ENCODE data around the gene COPA.

DNA sequence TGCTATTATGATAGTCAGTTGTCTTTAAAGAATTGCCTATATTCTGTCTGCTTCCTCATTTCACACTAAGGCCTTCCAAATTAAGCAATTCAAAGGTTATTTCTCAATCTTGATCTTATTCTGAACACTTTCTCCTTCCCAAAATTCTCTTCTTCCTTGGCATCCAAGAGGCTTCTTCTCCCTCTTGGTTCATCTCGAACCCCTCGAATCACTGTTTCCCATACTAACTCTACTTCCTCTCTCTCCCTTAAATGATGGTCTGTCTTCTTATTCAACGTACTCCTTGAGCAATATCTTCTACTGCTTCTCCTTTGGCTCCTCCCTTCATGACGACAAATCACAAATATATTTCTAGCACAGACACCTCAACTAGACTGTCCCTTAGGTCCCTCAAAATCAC, 4.5 kb downstream of the COPA start:
- TF ChIP-seq RCOR1 (IDR thresholded peaks at IDR 0.05; ENCODE audit: low read length), result no peak
- TF ChIP-seq, protein P1, sequence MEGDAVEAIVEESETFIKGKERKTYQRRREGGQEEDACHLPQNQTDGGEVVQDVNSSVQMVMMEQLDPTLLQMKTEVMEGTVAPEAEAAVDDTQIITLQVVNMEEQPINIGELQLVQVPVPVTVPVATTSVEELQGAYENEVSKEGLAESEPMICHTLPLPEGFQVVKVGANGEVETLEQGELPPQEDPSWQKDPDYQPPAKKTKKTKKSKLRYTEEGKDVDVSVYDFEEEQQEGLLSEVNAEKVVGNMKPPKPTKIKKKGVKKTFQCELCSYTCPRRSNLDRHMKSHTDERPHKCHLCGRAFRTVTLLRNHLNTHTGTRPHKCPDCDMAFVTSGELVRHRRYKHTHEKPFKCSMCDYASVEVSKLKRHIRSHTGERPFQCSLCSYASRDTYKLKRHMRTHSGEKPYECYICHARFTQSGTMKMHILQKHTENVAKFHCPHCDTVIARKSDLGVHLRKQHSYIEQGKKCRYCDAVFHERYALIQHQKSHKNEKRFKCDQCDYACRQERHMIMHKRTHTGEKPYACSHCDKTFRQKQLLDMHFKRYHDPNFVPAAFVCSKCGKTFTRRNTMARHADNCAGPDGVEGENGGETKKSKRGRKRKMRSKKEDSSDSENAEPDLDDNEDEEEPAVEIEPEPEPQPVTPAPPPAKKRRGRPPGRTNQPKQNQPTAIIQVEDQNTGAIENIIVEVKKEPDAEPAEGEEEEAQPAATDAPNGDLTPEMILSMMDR (IDR thresholded peaks at IDR 0.05), result no peak
- TF ChIP-seq, protein P2, sequence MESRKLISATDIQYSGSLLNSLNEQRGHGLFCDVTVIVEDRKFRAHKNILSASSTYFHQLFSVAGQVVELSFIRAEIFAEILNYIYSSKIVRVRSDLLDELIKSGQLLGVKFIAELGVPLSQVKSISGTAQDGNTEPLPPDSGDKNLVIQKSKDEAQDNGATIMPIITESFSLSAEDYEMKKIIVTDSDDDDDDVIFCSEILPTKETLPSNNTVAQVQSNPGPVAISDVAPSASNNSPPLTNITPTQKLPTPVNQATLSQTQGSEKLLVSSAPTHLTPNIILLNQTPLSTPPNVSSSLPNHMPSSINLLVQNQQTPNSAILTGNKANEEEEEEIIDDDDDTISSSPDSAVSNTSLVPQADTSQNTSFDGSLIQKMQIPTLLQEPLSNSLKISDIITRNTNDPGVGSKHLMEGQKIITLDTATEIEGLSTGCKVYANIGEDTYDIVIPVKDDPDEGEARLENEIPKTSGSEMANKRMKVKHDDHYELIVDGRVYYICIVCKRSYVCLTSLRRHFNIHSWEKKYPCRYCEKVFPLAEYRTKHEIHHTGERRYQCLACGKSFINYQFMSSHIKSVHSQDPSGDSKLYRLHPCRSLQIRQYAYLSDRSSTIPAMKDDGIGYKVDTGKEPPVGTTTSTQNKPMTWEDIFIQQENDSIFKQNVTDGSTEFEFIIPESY (IDR thresholded peaks at IDR 0.05; ENCODE audit: borderline replicate concordance, low read depth), result no peak
- TF ChIP-seq, protein P3, sequence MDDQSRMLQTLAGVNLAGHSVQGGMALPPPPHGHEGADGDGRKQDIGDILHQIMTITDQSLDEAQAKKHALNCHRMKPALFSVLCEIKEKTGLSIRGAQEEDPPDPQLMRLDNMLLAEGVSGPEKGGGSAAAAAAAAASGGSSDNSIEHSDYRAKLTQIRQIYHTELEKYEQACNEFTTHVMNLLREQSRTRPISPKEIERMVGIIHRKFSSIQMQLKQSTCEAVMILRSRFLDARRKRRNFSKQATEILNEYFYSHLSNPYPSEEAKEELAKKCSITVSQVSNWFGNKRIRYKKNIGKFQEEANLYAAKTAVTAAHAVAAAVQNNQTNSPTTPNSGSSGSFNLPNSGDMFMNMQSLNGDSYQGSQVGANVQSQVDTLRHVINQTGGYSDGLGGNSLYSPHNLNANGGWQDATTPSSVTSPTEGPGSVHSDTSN (IDR thresholded peaks at IDR 0.05), result no peak
- TF ChIP-seq RAD21 (IDR thresholded peaks at IDR 0.05; ENCODE audit: low read length), result no peak
- no peak for TF ChIP-seq EP300 (IDR thresholded peaks at IDR 0.05; ENCODE audit: borderline replicate concordance in 1 of 2, low read depth in 1 of 2, low read length in 1 of 2)
- no peak for TF ChIP-seq MXI1 (IDR thresholded peaks at IDR 0.05; ENCODE audit: low read depth, low read length)
- TF ChIP-seq SMC3 (IDR thresholded peaks at IDR 0.05; ENCODE audit: low read depth, low read length), result no peak
- no peak for TF ChIP-seq POLR2AphosphoS5 (IDR thresholded peaks at IDR 0.05; ENCODE audit: low read depth, low read length)
- no peak for TF ChIP-seq SIN3A (IDR thresholded peaks at IDR 0.05; ENCODE audit: borderline replicate concordance, low read depth, low read length)
- TF ChIP-seq TAF1 (IDR thresholded peaks at IDR 0.05; ENCODE audit: borderline replicate concordance, low read depth, low read length), result no peak
